IMR-90 (cell line): Measurements from ENCODE around the gene MEF2B. TPM values are rescaled to one million over a fixed set of nuclear protein-coding genes. Genes with fewer than 3 reads are reported as not detected.

Experiments
- ATAC-seq: fragments of 200-7000 bp; cut with Tn5 transposase; 2 replicates; pipeline ENCODE4 v1.9.1; 2020; ENCODE audit warnings: low read depth, mild to moderate bottlenecking, moderate library complexity
- BruUV-seq: library from RNA; stranded (reverse); fragments of 400-500 nt; replicated peaks from 2 replicates; lab custom pipeline; 2021; lab: Mats Ljungman, UMichigan
- CTCF ChIA-PET: fragments of 300-600 bp; formaldehyde crosslinking; extraction: SDS; loops from one replicate; lab custom pipeline; 2021; ENCODE audit warnings: antibody characterized with exemption; lab: Yijun Ruan, JAX
- POLR2A ChIA-PET: fragments of 300-600 bp; sonication (Branson Sonifier 250); formaldehyde crosslinking; loops from one replicate; lab custom pipeline; 2022; ENCODE audit warnings: antibody characterized with exemption; ENCODE audit not compliant: unreplicated experiment; lab: Charles Lee
- DNase-seq: peaks from one replicate; pipeline ENCODE4 v3.0.0; 2013
- H2AFZ ChIP-seq: replicated peaks from 2 replicates; pipeline ENCODE3; 2013; ENCODE audit warnings: low read length, mild to moderate bottlenecking; ENCODE audit not compliant: poor library complexity
- H2AK5ac ChIP-seq: 2 replicates; pipeline ENCODE4 v1.6.1; 2013; ENCODE audit warnings: low read depth, low read length, inconsistent platforms
- H2AK9ac ChIP-seq: replicated peaks from 2 replicates; pipeline ENCODE3; 2013; ENCODE audit warnings: mild to moderate bottlenecking, low read depth, low read length, moderate library complexity; ENCODE audit not compliant: poor library complexity
- H2BK120ac ChIP-seq: 2 replicates; pipeline ENCODE4 v1.6.1; 2013; ENCODE audit warnings: low read depth, low read length, inconsistent platforms
- H2BK15ac ChIP-seq: 3 replicates; pipeline ENCODE4 v1.6.1; 2013; ENCODE audit warnings: low read depth, low read length, inconsistent platforms
- H2BK20ac ChIP-seq: 2 replicates; pipeline ENCODE4 v1.6.1; 2013; ENCODE audit warnings: low read depth, mild to moderate bottlenecking, inconsistent platforms, low read length, moderate library complexity
- H2BK5ac ChIP-seq: 2 replicates; pipeline ENCODE4 v1.6.1; 2013; ENCODE audit warnings: mild to moderate bottlenecking, low read depth, low read length, inconsistent platforms; ENCODE audit not compliant: poor library complexity, severe bottlenecking
- H3K14ac ChIP-seq: replicated peaks from 2 replicates; pipeline ENCODE4 v1.6.1; 2013; ENCODE audit warnings: low read depth, low read length, inconsistent platforms
- H3K18ac ChIP-seq: 2 replicates; pipeline ENCODE4 v1.6.1; 2013; ENCODE audit warnings: low read depth, low read length, control low read depth
- H3K23ac ChIP-seq: 2 replicates; pipeline ENCODE4 v1.6.1; 2013; ENCODE audit warnings: low read depth, low read length, inconsistent platforms
- H3K27ac ChIP-seq: 2 replicates; pipeline ENCODE4 v1.5.1; 2013; ENCODE audit warnings: mild to moderate bottlenecking, control low read depth, low read length; ENCODE audit not compliant: insufficient read depth
- H3K27me3 ChIP-seq: 2 replicates; pipeline ENCODE4 v1.6.1; 2013; ENCODE audit warnings: low read length; ENCODE audit not compliant: control insufficient read depth, insufficient read depth
- H3K36me3 ChIP-seq: 2 replicates; pipeline ENCODE4 v1.6.1; 2013; ENCODE audit warnings: low read length, mixed read lengths; ENCODE audit not compliant: control insufficient read depth, insufficient read depth
- H3K4ac ChIP-seq: 2 replicates; pipeline ENCODE4 v1.6.1; 2013; ENCODE audit warnings: low read depth, low read length, inconsistent platforms
- H3K4me1 ChIP-seq: 2 replicates; pipeline ENCODE4 v1.6.1; 2013; ENCODE audit warnings: low read length, mixed read lengths; ENCODE audit not compliant: control insufficient read depth, insufficient read depth
- H3K4me2 ChIP-seq: 2 replicates; pipeline ENCODE4 v1.6.1; 2013; ENCODE audit warnings: low read depth, mild to moderate bottlenecking, control low read depth, low read length, moderate library complexity
- H3K4me3 ChIP-seq: 2 replicates; pipeline ENCODE4 v1.5.1; 2013; ENCODE audit warnings: low read depth, mild to moderate bottlenecking, control low read depth, low read length, moderate library complexity; ENCODE audit not compliant: insufficient read depth
- H3K56ac ChIP-seq: 2 replicates; pipeline ENCODE4 v1.6.1; 2013; ENCODE audit warnings: low read length, inconsistent platforms; ENCODE audit not compliant: insufficient read depth; ENCODE audit errors: extremely low read depth
- H3K79me1 ChIP-seq, 2 experiments: 2 replicates each; pipeline ENCODE4 v1.6.1; 2013; ENCODE audit warnings: low read length in 2 of 2, inconsistent platforms in 1 of 2, low read depth in 1 of 2
- H3K9ac ChIP-seq: 2 replicates; pipeline ENCODE4 v1.6.1; 2013; ENCODE audit warnings: low read depth, low read length, control low read depth
- H3K9me1 ChIP-seq: 2 replicates; pipeline ENCODE4 v1.6.1; 2013; ENCODE audit warnings: low read length, inconsistent platforms; ENCODE audit not compliant: insufficient read depth
- H3K9me3 ChIP-seq: 2 replicates; pipeline ENCODE4 v1.6.1; 2013; ENCODE audit warnings: low read length; ENCODE audit not compliant: control insufficient read depth, insufficient read depth
- H4K20me1 ChIP-seq: 2 replicates; pipeline ENCODE4 v1.6.1; 2013; ENCODE audit warnings: low read length, inconsistent platforms; ENCODE audit not compliant: insufficient read depth
- H4K5ac ChIP-seq: 2 replicates; pipeline ENCODE4 v1.6.1; 2013; ENCODE audit warnings: mild to moderate bottlenecking, low read depth, low read length, control low read depth
- H4K8ac ChIP-seq, 2 experiments: 2 replicates each; pipeline ENCODE4 v1.6.1; 2013; ENCODE audit warnings: low read depth in 2 of 2, low read length in 2 of 2, control low read depth in 1 of 2, inconsistent platforms in 1 of 2
- H4K91ac ChIP-seq: 2 replicates; pipeline ENCODE4 v1.6.1; 2013; ENCODE audit warnings: low read depth, low read length, inconsistent platforms; ENCODE audit not compliant: insufficient read depth
- BHLHE40 ChIP-seq: fragments of 150-350 bp; IDR thresholded peaks from 2 replicates; pipeline ENCODE4 v1.6.1; 2016; ENCODE audit warnings: mild to moderate bottlenecking, low read depth, low read length
- CEBPB ChIP-seq: IDR thresholded peaks from 2 replicates; pipeline ENCODE4 v1.6.1; 2012; ENCODE audit warnings: low read depth, low read length, improper control_type of control experiment
- CTCF ChIP-seq: conservative IDR thresholded peaks from 2 replicates; pipeline ENCODE4 v1.5.1; 2012; ENCODE audit warnings: mild to moderate bottlenecking, low read depth, low read length, improper control_type of control experiment
- FOS ChIP-seq: fragments of 150-350 bp; IDR thresholded peaks from 2 replicates; pipeline ENCODE4 v1.6.1; 2016; ENCODE audit warnings: low read depth, low read length
- MAFK ChIP-seq: IDR thresholded peaks from 2 replicates; pipeline ENCODE4 v1.6.1; 2012; ENCODE audit warnings: low read depth, low read length, improper control_type of control experiment
- NFE2L2 ChIP-seq: fragments of 150-350 bp; IDR thresholded peaks from 2 replicates; pipeline ENCODE4 v1.6.1; 2016; ENCODE audit warnings: low read depth, mild to moderate bottlenecking, low read length
- POLR2A ChIP-seq: IDR thresholded peaks from 2 replicates; pipeline ENCODE4 v1.6.1; 2012; ENCODE audit warnings: mild to moderate bottlenecking, low read depth, low read length
- RCOR1 ChIP-seq: IDR thresholded peaks from 2 replicates; pipeline ENCODE4 v1.6.1; 2012; ENCODE audit warnings: mild to moderate bottlenecking, low read length, improper control_type of control experiment; ENCODE audit not compliant: insufficient replicate concordance
- RFX5 ChIP-seq: IDR thresholded peaks from 2 replicates; pipeline ENCODE4 v1.8.0; 2012; ENCODE audit warnings: low read depth, mild to moderate bottlenecking, low read length, moderate library complexity
- USF2 ChIP-seq: fragments of 150-350 bp; IDR thresholded peaks from 2 replicates; pipeline ENCODE4 v1.6.1; 2017; ENCODE audit warnings: mild to moderate bottlenecking, antibody characterized with exemption, low read length, low read depth
- WGBS, 2 experiments: methylation state at CpG; one replicate each; pipeline versions ENCODE4 v1.1.5 to v1.1.7; 2013; ENCODE audit warnings: missing lambda C conversion rate in 2 of 2; ENCODE audit not compliant: insufficient read length in 1 of 2; ENCODE audit errors: extremely low coverage in 2 of 2; 5-methylcytosine and 5-hydroxymethylcytosine counted together
- dilution Hi-C: fragments of 300-500 bp; cut with HindIII; formaldehyde crosslinking; loops from one replicate; pipeline ENCODE4 v1.14.3; 2018; ENCODE audit warnings: low sequenced_read_pairs; ENCODE audit not compliant: unreplicated experiment
- in situ Hi-C: fragments of 300-500 bp; cut with MboI; formaldehyde crosslinking; loops from 3 replicates; pipeline ENCODE4 v1.14.3; 2019; ENCODE audit warnings: low sequenced_read_pairs, inconsistent platforms, mixed read lengths
- intact Hi-C: fragments of 100-400 bp; cut with micrococcal nuclease; formaldehyde crosslinking; loops from 2 replicates; pipeline ENCODE4 v1.10.0; 2022
- polyA plus RNA-seq, 3 experiments: library from polyadenylated mRNA; depleted of rRNA; stranded (reverse); fragments of >200 nt; gene quantifications; 2 replicates each; pipeline ENCODE4 v1.2.3, GENCODE V29; 2012; ENCODE audit warnings: low replicate concordance in 1 of 3
- total RNA-seq: library from RNA; depleted of rRNA; stranded (reverse); fragments of >200 nt; gene quantifications from 2 replicates; pipeline ENCODE4 v1.2.3, GENCODE V29; 2012

Gene MEF2B
- total and polyA plus RNA-seq, 2 of the 4 experiments (the other 2 are of a cell fraction), result 0.18 to 0.94 TPM

GRCh38 chr19:19096641-19097627 is 73.1 kb downstream of the MEF2B start:
- no peaks in the 10 kb centered on the region for H3K4me1 ChIP-seq
- no peak overlapping the region for H3K27ac ChIP-seq
- H2AK9ac ChIP-seq, result no peak overlapping the region
- no peaks in the 10 kb centered on the region; the same call in 1 of the 2 replicates for H4K20me1 ChIP-seq
- in situ Hi-C loops (no loop called here), intact Hi-C loops (no loop called here), dilution Hi-C loops (no loop called here)
- H3K56ac ChIP-seq, result no peak overlapping the region
- H3K36me3 ChIP-seq, result peaks cover 6% of the 10 kb centered on the region
- H3K9ac ChIP-seq, result no peak overlapping the region
- no TSS peak for BruUV-seq
- DNase-seq, result no peak
- no peaks in the 10 kb centered on the region; the same call in 1 of the 2 replicates for H3K9me1 ChIP-seq
- no peak overlapping the region for H3K4me2 ChIP-seq
- no peak overlapping the region for H2AFZ ChIP-seq
- no peak overlapping the region for H3K4me3 ChIP-seq
- H3K79me1 ChIP-seq, result no peaks in the 10 kb centered on the region
- H3K14ac ChIP-seq, result no peak overlapping the region
- no peak overlapping the region for H3K23ac ChIP-seq
- TF ChIP-seq RCOR1 (no peak), FOS (no peak), MAFK (no peak), POLR2A (no peak), CEBPB (no peak), NFE2L2 (no peak), RFX5 (no peak), USF2 (no peak), BHLHE40 (no peak), CTCF (no peak)
- 81% methylated on average over 11 of the region's 24 CpGs; no CpG with 5 or more reads in 1 of the 2 experiments for WGBS, 2 experiments
- ChIA-PET POLR2A (no interaction called here), CTCF (no interaction called here)
- H3K18ac ChIP-seq, result no peak overlapping the region
- H3K9me3 ChIP-seq, result no peaks in the 10 kb centered on the region
- no peak overlapping the region for H2AK5ac ChIP-seq
- no peak overlapping the region for H2BK120ac ChIP-seq
- no peaks in the 10 kb centered on the region for H3K27me3 ChIP-seq
- H3K4ac ChIP-seq, result no peak overlapping the region
- no peak overlapping the region for H2BK5ac ChIP-seq
- no peak for ATAC-seq
- no peak overlapping the region for H4K5ac ChIP-seq
- no peak overlapping the region for H2BK15ac ChIP-seq
- H2BK20ac ChIP-seq, result no peak overlapping the region
- H4K91ac ChIP-seq, result no peak overlapping the region
- H4K8ac ChIP-seq, result no peak overlapping the region
